ENCODE measurements around the gene BAHCC1.

GRCh38 chr17:81391293-81391935 is 3.8 kb upstream of the BAHCC1 start:
- TF ChIP-seq ZNF274 (IDR thresholded peaks at IDR 0.05; ENCODE audit: borderline replicate concordance, extremely low read depth, low read length) (no peak), CEBPB (IDR thresholded peaks at IDR 0.05; ENCODE audit: low read depth, low read length) (no peak)

Measured in H1 (cell line).